Central memory CD4-positive, alpha-beta T cell (primary cell): ENCODE results near the gene WBP4.
"Not testable (repeated sequence)": the region's sequence is repeated elsewhere in the genome, so short reads cannot be mapped to it uniquely, and the experiment has no call there.

Experiments
- DNase-seq: peaks from one replicate; pipeline ENCODE4 v3.0.0; 2022
- total RNA-seq, 3 experiments: gene quantifications; one replicate each; lab custom pipeline; 2026; lab: John Stamatoyannopoulos, UW

The WBP4 gene, protein sequence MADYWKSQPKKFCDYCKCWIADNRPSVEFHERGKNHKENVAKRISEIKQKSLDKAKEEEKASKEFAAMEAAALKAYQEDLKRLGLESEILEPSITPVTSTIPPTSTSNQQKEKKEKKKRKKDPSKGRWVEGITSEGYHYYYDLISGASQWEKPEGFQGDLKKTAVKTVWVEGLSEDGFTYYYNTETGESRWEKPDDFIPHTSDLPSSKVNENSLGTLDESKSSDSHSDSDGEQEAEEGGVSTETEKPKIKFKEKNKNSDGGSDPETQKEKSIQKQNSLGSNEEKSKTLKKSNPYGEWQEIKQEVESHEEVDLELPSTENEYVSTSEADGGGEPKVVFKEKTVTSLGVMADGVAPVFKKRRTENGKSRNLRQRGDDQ
- 14.5 to 26.4 (median 15.2) reads per million in 3 experiments for total RNA-seq

DNA sequence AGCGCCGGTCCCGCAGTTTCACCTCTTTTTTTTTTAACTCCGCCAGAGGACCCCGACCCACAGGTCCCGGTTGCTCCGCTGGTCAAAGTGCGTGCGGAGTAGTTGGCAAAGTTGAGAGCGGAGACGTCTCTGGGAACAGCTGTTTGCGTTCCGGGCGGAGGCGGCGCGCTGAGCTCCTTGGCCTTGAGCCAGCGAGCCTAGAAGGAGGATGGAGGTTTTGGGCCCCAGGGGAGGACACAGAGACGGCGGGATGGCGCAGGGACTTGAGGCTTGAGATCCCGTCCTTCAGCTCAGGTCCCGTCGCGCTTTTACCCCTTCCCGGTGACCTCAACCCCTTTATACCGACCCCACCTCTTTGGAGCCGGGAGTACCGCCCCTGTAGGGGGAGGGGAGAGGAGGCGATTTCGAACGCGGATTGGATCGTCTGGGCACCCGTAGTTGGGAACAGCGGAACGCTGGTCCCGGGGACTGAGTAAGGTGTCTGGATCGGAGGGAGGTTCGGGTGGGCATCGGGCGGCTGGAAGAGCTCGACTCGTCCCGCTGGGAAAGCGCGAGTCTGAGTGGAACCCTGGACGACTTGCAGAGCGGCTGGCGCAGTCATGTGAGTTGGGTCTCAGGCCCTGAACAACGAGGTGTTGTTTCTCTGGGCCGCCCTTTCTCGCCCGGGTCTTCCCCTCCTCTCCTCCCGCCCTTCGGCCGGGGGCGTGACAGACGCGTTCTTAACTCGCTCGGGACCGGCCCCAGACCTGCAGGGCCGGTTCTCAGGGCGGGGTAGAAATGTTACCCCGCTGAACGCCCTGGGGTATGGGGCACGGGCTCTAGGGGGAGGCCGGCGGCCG lies at the start of gene WBP4:
TSS of gene WBP4 (plus strand) at position 435 of the 839 bp plus-strand sequence. CDS start at position 600, 165 bp downstream.
- peak; percentile 88 for DNase-seq

DNA sequence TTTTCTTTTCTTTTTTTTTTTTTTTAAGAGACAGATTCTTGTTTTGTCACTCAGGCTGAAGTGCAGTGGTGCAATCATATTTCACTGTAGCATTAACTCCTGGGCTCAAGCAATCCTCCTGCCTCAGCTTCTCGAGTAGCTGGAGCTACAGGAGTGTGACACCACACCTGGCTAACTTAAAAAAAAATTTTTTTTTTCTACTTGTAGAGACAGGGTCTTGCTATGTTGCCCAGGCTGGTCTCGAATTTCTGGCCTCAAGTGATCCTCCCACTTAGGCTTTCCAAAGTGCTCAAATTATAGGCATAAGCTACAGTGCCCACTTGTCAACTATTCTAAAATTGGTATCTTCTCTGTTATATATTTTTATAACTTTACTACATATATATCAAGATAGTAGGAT lies 48.8 kb upstream of the WBP4 start:
- no peak for DNase-seq

DNA sequence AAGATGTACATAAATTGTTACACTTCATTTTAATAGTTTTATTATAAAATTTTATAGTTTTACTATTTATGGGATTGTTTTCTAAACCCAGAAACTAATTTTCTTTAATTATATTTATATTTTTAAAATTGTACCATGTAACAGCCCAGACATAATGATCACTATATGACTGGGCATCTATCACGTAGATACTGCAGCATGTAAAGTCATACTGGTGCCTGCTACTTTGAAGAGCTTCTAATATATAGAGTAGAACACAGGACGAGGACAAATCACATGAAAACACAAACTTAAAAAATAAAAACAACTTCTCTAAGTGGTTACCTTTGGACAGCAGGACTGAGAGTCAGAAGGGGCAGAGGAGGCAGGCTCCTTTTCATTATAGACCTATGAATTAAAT lies 47.5 kb upstream of the WBP4 start:
- no peak for DNase-seq

DNA sequence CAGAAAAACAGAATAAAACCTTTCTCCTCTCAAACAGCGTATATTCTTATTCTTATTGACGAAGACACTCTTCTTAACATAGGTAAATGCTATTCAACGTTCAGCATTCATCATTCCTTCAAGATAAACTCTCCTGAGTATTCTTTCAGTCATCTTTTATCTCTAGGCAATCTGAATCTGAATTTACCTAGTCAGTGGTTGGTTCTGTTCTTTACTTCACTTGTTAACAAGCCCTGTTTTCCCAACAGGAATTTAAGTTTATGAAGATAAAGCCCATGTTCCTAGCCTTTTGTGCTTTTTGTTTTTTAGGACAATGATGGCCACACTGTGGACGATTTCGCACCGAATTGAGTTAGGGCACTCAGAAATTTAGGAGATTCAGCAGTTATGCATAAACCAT lies 45.4 kb upstream of the WBP4 start:
- no peak for DNase-seq

DNA sequence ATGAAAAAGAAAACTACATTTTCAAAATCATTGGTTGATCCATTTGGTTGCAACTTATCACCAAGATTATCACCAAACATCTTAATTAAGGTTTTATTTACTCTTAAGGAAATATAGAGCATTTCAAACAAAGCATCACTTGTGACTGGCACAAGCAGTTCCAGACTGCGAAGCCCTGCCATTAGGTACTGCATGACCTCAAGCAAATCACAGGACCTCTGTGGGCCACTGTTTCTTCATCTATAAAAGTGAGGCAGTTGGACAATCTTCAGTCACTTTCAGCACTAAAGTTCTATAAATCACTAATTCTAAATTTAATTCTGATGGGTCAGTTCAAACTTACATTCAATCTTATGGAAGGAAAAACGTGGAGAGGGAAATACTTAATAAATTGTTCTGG lies 44.1 kb upstream of the WBP4 start:
- no peak for DNase-seq

DNA sequence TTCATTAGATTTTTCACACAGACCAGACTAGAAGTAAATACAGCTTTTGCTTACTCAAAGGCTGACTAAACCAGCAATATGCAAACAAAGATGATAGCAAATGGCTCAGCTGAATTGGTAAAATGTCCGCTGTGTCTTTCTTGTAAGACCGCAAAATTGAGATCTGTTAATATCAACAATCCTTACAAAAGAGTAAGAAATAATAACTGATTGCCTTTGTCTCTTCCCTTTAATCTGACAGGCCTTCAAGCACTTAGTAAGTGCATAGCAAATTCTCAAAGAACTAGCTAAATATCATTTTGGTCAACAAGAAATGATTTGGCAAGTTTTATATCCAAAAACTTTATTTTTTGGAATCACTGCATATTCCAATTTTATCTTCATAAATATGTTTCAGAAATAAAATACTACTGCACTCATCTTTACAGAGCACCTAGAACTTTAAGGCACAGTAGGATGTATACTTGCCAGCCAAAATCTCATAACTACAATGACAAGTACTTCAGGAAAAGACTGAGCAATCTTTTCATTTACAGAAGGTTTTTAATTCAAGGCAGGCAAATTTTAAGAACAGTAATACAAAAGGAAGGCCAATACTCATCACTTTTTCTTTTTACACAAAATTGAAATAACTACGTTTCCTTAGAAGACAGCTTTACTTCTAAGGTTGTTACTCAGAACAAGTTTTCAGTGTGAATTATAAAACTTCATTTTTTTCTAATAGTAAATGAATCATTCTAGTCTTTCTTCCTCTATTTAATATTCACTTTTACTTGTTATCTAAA lies 43.3 kb upstream of the WBP4 start:
- DNase-seq, result no peak

DNA sequence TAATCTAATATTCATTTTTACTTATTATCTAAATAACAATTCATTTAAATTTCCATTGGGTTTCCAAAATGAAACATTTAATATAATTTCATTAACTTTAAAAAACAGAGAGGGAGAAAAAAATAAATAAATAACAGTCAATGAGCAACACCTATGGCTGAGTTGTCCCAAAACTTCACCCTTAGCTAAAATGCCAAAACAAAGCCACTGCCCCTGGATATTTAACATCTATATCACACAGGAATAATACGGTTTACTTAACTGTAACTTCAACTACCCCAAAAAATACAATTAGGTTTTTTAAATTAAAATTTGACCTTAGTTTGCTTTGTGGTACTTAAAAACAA lies 42.7 kb upstream of the WBP4 start:
- DNase-seq, result no peak

DNA sequence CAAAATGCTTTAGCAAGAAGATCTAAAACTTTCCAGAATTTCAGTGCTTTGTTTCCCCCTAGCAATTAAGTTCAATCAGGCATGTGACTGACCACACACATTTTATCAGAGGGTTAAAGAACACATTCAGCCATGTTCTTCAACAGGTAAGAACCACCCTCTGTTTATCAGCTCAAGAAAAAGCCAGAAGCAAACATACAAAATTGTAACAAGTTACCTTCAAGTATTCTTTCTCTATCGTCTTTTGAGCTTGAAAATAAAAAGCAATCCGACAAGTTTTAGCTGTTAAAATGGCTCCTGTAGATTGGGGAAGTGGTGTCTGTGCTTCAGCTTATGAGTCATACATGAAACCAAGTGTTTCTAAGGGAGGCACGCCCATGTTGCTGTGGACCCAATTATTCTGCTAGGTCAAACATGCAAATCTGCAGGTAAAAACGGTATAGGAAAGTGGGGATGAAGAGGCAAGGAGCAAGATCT lies 42.3 kb upstream of the WBP4 start, which contains the start of gene ELF1:
TSS of gene ELF1 (minus strand) at position 306 of the 477 bp plus-strand sequence. CDS start 37,262 bp downstream, outside the sequence.
- DNase-seq, result peak; percentile 77

DNA sequence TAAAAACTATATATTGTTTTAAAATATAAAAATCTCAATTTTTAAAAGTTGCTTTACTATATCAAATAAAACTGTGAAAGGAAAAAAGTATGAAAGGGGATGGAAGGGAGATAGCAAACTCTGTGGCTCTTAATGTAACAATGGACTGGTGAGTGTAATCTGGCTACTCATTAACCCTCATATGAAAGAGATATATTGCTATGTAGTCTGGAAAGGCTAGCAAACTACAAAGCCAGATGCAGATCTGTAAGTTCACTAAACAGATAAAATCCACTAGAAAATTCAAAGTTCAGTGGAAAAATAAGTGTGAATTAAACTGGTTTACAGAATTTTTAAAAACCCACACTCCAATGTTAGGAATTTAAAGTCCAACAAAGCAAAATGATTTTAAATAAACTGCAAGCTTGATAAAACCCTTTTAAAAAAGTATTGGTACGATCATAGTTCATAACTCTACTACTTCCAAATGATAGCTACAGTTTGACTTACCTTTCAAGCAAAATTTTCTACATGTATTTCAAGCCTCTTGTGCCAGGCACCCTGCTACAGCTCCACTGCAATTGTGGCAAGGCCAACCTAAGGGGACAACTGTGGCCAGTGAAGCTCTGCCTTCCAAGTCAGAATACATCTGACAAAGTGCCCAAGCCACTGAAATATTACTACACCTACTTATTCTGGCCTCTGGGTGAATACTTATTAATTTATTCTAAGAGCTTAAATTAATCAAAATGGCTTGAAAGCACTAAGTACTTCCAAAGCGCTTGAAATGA lies 41.5 kb upstream of the WBP4 start:
- no peak for DNase-seq

DNA sequence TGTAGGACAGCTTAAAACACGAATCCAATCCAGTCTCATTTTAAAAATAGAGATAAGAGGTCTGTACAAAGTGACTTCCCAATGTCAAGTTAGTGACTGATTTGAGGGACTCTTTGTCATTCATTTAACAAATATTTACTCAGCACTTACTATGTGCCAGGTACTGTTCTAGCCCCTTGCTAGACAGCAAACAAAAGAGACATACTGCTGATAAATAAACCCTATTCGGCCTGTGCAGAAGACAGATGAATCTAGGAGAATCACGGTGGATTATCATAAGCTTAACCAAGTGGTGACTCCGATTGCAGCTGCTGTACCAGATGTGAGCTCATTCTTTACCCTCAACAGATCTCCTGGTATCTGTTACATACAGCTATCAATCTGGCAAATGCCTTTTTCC lies 35.8 kb upstream of the WBP4 start:
- no peak for DNase-seq

DNA sequence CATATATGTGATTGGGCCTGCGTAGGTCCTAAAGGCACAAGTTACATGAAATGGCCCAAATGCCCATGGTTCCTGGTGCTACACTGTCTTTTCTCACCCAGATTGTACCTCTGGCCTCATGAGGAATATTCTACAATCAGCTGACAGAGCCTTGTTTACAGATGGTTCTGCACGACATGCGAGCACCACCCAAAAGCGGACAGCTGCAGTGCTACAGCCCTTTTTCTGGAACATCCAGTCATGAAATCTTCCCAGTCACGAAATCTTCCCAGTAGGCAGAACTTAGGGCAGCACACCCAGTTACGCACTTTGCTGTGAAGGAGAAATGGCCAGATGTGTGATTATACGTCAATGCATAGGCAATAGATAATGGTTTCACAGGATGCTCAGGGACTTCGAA lies 34.5 kb upstream of the WBP4 start:
- DNase-seq, result no peak

DNA sequence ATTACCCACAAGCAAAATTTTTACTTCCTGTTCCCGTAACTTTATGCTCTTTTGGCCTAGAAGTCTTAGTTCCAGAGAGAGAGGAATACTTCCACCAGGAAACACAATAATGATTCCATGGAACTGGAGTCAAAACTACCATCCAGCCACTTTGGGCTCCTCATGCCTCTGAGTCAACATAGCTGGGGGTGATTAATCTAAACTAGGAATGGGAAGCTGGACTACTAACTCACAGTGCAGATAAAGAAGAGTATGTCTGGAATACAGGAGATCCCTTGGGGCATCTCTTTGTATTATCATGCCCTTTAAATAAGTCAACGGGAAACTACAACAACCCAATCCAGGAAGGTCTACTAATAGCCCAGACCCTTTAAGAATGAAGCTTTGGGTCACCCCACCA lies 33.3 kb upstream of the WBP4 start:
- DNase-seq, result no peak

DNA sequence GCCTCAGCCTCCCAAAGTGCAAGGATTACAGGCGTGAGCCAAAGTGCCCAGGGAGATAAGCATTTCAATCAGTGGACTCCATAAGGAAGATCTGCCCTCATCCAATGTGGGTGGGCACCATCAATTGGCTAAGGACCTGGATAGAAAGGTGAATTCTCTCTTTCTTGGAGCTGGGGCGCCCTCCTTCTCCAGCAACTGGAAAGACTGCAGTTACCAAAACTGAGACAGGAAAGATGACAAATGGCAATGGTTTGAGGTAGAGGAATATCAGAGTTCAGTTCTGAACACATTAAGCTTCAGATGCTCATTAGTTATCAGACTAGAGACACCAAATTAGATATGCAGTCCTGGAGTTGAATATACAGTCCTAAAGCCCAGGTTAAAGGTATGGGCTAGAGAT lies 31.7 kb upstream of the WBP4 start:
- no peak for DNase-seq

DNA sequence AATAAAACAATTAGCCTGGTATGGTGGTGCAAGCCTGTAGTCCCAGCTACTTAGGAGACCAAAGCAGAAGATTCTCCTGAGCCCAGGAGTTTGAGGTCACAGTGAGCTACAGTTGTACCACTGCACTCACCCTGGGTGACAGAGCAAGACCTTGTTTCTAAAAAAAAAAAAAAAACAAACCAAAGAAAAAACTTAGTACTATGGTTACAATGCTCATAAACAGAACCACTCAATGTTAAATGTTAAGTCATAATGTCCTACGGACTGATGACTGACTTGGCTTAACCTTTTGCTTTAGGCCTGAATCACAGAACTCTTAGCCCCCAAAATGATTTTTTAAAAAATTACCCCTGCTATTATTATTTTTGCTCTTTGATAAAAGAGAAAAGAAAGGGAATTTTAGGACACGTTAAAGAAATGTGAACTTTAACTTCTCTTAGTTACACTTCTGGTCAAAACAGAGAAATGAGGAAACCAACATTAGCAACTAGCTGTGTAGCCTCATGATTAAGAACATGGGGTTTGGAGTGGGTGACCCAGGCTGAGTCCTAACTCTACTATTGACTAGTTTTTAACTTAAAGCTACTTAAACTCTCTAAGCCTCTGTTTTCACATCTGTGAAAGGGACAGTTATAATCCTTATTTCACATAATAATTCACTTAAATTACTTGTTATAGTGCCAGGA lies 28.5 kb upstream of the WBP4 start:
- no peak for DNase-seq

DNA sequence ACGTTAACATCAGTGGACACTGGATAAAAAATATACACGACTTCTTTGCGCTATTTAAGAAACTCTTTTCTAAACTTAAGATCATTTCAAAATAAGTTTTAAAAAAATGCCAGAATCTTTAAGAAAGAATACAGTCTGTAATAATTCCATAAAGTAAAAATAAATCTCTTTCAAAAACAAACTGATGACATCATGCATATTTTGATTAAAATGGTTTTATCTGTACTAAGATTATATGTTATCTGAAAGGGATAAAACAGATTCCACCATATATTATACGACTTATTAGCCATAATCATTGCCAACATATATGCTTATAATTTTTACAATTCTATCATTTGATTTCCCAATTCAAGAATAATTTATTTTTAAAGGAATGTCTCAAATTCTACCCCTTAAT lies 26.9 kb upstream of the WBP4 start:
- DNase-seq, result no peak

DNA sequence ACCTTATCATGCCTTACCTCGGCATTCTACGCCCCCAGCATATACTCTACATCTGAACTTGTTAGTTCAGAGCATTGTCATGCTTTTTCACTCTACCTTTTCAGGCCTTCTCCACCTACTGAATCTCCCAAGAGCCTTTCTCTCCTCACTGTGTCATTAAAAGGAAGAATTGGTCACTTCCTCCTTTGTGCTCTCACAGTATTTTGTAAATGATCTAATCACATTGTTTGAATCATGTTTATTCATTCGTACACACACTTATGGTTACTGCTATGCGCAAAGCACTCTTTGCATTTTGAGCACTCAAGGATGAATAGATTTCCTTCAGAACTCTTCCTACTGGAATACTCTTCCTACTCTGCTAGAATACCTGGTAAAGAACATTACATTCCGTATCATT lies 26.4 kb upstream of the WBP4 start:
- no peak for DNase-seq

DNA sequence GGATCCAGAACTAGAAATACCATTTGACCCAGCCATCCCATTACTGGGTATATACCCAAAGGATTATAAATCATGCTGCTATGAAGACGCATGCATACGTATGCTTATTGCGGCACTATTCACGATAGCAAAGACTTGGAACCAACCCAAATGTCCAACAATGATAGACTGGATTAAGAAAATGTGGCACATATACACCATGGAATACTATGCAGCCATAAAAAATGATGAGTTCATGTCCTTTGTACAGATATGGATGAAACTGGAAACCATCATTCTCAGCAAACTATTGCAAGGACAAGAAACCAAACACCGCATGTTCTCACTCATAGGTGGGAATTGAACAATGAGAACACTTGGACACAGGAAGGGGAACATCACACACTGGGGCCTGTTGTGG lies 24.8 kb upstream of the WBP4 start:
- not testable (repeated sequence) for DNase-seq

DNA sequence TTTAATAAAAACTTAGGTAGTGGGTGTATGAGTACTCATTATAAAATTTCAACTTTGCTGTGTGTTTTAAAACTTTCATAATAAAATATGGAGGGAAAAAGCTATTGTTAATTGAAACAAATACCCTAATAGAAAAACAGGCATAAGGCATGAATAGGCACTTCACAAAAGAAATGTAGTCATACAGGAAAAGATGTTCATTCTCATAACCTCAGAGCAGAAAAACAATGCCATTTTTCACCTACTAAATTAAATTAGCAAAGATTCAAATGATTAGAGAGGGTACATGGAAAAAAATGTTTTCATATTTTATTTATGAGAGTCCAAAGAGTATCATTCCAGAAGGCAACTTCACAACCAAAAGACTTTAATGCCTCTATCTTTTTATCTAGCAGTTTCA lies 21.6 kb upstream of the WBP4 start:
- DNase-seq, result no peak

DNA sequence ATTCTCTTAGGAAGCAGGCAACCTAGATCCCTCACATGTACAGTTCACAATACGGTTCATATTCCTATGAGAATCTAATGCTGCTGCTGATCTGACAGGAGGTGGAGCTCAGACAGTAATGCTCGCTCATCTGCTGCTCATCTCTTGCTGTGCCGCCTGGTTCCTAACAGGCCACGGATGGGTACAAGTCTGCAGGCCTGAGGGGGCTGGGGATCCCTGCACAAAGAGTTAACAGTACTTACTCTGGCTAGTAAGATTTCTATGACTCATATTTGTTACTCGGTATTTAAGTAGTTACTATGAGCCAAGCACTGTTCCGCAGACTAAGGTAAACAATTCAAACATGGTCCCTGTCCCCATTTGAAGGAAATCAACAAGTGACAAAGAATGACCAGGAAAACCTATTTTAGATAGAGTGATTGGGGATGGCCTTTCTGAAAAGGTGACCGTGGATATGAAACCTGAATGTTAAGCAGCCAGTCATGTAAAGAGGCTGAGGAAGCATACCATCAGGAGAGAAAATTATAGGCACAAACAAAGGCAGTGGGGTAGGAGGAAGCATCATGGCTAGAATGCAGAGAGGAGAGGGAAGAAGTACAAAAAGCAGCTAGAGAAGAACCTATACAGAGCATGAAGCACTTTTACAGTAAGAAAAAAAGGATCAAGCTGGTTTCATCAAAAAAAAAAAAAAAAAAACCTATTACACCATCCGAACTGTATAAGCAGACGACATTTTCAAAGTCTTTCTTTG lies 20.6 kb upstream of the WBP4 start:
- DNase-seq, result no peak

DNA sequence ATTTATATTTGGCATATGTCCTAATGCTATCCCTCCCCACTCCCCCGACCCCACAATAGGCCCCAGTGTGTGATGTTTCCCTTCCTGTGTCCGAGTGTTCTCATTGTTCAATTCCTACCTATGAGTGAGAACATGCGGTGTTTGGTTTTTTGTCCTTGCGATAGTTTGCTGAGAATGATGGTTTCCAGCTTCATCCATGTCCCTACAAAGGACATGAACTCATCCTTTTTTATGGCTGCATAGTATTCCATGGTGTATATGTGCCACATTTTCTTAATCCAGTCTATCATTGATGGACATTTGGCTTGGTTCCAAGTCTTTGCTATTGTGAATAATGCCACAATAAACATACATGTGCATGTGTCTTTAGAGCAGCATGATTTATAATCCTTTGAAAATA lies 18.9 kb upstream of the WBP4 start:
- not testable (repeated sequence) for DNase-seq

DNA sequence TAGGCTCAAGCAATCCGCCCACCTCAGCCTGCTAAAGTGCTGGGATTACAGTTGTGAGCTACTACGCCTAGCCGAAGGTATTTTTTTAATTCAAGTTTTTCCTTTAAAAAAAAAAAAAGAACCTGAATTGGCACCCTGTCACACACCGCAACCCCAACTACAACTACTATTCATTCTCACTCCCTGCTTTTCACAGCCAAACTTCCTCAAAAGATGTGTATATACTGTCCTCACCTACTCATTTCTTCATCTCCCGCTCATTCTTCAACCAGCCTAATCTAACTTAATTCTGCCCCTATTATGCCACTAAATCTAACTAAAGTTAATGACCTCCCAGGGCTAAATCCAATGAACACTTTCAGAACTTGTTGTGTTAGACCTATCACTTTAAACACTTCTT lies 12.7 kb upstream of the WBP4 start:
- DNase-seq, result no peak
